Left lung (tissue), 10 donors: Measurements from ENCODE around the gene MAP2. TPM values are rescaled to one million over a fixed set of nuclear protein-coding genes. Genes with fewer than 3 reads are reported as not detected.
"Not testable (repeated sequence)": the region's sequence is repeated elsewhere in the genome, so short reads cannot be mapped to it uniquely, and the experiment has no call there.

Source experiments
- ATAC-seq: fragments of 200-7000 bp; cut with Tn5 transposase; one replicate; pipeline ENCODE4 v1.9.1; 2020; ENCODE audit warnings: moderate library complexity
- DNase-seq, 4 donors: peaks; one replicate each; pipeline ENCODE4 v3.0.0-alpha.2; 2013 to 2020
- H3K27ac ChIP-seq, 2 donors: fragments of 200-600 bp; sonication (generic) in 1 of 2; one replicate each; pipeline versions ENCODE4 v1.5.0 to v1.8.0; 2020 to 2021
- H3K27me3 ChIP-seq, 2 donors: fragments of 200-600 bp; sonication (generic) in 1 of 2; one replicate each; pipeline versions ENCODE4 v1.5.0 to v1.8.0; 2020 to 2021
- H3K36me3 ChIP-seq, 2 donors: fragments of 200-600 bp; sonication (generic) in 1 of 2; one replicate each; pipeline versions ENCODE4 v1.5.0 to v1.8.0; 2020 to 2021
- H3K4me1 ChIP-seq, 2 donors: fragments of 200-600 bp; one replicate each; pipeline ENCODE4 v1.8.0; 2021
- H3K4me3 ChIP-seq, 2 donors: fragments of 200-600 bp; sonication (generic) in 1 of 2; one replicate each; pipeline versions ENCODE4 v1.5.0 to v1.8.0; 2020 to 2021; ENCODE audit warnings: mild to moderate bottlenecking in 1 of 2
- H3K9me3 ChIP-seq, 2 donors: fragments of 200-600 bp; sonication (generic) in 1 of 2; one replicate each; pipeline versions ENCODE4 v1.5.0 to v1.8.0; 2020 to 2021
- intact Hi-C, 2 donors: fragments of 100-400 bp; cut with DNase I; formaldehyde crosslinking; loops; one replicate each; pipeline versions ENCODE4 v1.11.2 to v1.14.2; 2022
- polyA plus RNA-seq, 6 donors: library from polyadenylated mRNA; unstranded; fragments of 120-200 nt; gene quantifications; one replicate each; pipeline ENCODE4 v1.2.1, GENCODE V29; 2013; ENCODE audit not compliant: insufficient read length in 6 of 6
- total RNA-seq, 2 donors: library from RNA; stranded (reverse); fragmentation: NEBNext Ultra II Directional; extraction: Animal tissue kit (Norgen Biotek cat#: 25700); gene quantifications; one replicate each; pipeline ENCODE4 v1.2.1, GENCODE V29; 2021
- TF ChIP-seq, protein P1 (sequence below), 2 donors: fragments of 200-600 bp; sonication (generic) in 1 of 2; IDR thresholded peaks; one replicate each; pipeline versions ENCODE4 v1.5.0 to v1.8.0; 2021; ENCODE audit warnings: antibody characterized with exemption in 2 of 2
- donor health status: DM: no; HTN: yes; CAD: no.
- donor health status: DM: no; HTN: no; CAD: no.

The MAP2 gene
- total and polyA plus RNA-seq, 8 donors = 8.5 to 67.1 (median 11.1) TPM

DNA sequence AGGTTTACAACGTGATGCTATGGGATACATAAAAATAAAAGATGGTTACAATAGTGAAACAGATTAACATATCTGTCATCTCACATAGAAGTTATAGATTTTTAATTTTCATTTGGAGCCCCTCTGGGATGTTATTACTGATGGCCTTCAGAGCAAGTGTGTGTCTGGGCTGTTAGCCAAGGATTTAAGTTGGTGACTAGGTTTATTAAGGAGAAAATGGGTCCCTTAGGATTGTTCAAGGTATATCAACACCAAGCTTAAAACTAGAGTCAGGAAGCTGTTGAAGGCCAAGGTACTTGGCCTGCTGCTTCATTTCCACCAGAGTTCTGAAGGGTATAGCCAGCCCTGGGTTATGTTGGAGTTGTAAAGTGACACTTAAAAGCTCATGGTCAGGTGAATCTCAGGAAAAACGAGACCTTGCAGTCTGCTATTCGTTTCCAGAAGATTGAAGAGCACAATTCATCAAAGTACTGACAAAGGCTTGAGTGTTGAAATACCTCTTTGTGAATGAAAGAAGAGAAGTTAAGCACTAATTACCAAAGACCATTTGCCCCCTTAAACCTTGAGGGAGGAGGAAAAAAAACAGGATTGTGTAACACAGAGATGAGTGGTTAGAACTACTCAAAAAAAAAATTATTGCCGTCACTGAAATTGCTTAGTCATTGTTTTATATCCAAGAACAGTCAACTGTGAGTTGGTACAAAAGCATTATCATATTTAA, 48.4 kb downstream of the MAP2 start:
- DNase-seq = no peak
- Histone ChIP-seq H3K9me3 (no peaks in the 10 kb centered on the region), H3K27ac (peak overlapping the region; percentile 27 to 55), H3K27me3 (no peaks in the 10 kb centered on the region), H3K36me3 (no peaks in the 10 kb centered on the region), H3K4me3 (no peak overlapping the region), H3K4me1 (peaks cover 12 to 25% of the 10 kb centered on the region in 2 donors)
- TF ChIP-seq, protein P1, sequence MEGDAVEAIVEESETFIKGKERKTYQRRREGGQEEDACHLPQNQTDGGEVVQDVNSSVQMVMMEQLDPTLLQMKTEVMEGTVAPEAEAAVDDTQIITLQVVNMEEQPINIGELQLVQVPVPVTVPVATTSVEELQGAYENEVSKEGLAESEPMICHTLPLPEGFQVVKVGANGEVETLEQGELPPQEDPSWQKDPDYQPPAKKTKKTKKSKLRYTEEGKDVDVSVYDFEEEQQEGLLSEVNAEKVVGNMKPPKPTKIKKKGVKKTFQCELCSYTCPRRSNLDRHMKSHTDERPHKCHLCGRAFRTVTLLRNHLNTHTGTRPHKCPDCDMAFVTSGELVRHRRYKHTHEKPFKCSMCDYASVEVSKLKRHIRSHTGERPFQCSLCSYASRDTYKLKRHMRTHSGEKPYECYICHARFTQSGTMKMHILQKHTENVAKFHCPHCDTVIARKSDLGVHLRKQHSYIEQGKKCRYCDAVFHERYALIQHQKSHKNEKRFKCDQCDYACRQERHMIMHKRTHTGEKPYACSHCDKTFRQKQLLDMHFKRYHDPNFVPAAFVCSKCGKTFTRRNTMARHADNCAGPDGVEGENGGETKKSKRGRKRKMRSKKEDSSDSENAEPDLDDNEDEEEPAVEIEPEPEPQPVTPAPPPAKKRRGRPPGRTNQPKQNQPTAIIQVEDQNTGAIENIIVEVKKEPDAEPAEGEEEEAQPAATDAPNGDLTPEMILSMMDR (IDR thresholded peaks at IDR 0.05) = no peak
- intact Hi-C loops = no loop called here
- ATAC-seq = peak; percentile 66

GRCh38 chr2:209472871-209473270, 49.0 kb downstream of the MAP2 start:
- no peak for DNase-seq
- Histone ChIP-seq H3K27ac (peak overlapping the region; percentile 27 to 55), H3K36me3 (no peaks in the 10 kb centered on the region), H3K4me1 (peaks cover 12 to 25% of the 10 kb centered on the region in 2 donors), H3K27me3 (no peaks in the 10 kb centered on the region), H3K4me3 (no peak overlapping the region), H3K9me3 (no peaks in the 10 kb centered on the region)
- TF ChIP-seq, protein P1 (IDR thresholded peaks at IDR 0.05) = no peak
- intact Hi-C loops = no loop called here
- peak; percentile 27 for ATAC-seq

DNA sequence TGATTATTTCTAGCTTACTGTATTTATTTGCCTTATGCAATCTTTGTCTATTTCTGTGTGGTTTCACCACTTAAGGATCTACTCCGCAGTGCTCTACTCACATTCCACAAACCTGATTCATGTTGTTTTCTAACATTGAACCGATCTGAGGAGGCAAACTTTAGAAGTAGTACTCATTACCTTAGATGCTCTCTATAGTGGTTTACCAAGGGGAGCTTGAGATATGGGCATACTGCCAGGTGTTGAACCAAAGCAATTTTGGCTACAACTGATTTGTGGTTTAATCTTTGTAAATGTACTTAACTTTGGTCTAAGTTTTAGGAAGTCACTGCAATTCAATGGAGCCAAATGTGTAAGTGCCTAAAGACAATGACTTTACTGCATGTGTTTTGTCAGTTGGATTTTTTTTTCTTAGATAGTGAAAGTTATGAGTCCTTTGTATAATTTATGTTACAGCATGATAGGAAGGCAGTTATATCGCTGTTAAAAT, 50.1 kb downstream of the MAP2 start:
- H3K4me1 ChIP-seq = peaks cover 12 to 25% of the 10 kb centered on the region in 2 donors
- no peaks in the 10 kb centered on the region for H3K9me3 ChIP-seq
- H3K36me3 ChIP-seq = no peaks in the 10 kb centered on the region
- no peak overlapping the region for H3K4me3 ChIP-seq
- H3K27ac ChIP-seq = peak overlapping the region in 1 of 2 donors; percentile 55
- H3K27me3 ChIP-seq = no peaks in the 10 kb centered on the region
- ATAC-seq (peak; percentile 95), DNase-seq (peak in 2 of 4 donors; percentile 16 to 37)
- intact Hi-C loops = no loop called here
- TF ChIP-seq, protein P1 (IDR thresholded peaks at IDR 0.05) = no peak

DNA sequence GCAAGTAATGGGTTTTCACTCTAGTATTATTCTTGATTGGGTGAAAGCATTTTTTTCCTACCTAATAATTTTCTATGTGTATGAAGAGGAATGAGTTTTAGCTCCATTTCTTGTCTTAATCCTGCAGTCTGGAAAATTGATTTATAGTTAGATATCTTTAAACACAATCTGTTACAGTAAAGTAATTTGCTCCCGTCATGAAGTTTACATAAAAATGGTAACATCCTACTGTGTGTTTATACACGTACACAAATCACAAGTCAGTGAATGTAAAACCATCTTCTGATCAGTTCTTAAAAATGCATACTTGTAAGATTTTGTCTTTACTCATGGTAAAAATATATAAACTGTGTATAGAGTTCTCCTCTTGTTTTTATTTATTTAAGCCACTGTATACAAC, 51.1 kb downstream of the MAP2 start:
- DNase-seq (no peak), ATAC-seq (no peak)
- intact Hi-C loops = no loop called here
- no peaks in the 10 kb centered on the region for H3K27me3 ChIP-seq
- peaks cover 12 to 25% of the 10 kb centered on the region in 2 donors for H3K4me1 ChIP-seq
- H3K27ac ChIP-seq = no peak overlapping the region
- no peak overlapping the region for H3K4me3 ChIP-seq
- H3K36me3 ChIP-seq = no peaks in the 10 kb centered on the region
- TF ChIP-seq, protein P1 (IDR thresholded peaks at IDR 0.05) = no peak
- no peaks in the 10 kb centered on the region for H3K9me3 ChIP-seq

- H3K4me3 ChIP-seq = no peak overlapping the region
- TF ChIP-seq, protein P1 (IDR thresholded peaks at IDR 0.05) = no peak
- peaks cover 12 to 25% of the 10 kb centered on the region in 2 donors for H3K4me1 ChIP-seq
- H3K27ac ChIP-seq = no peak overlapping the region
- peak in 2 of 4 donors; percentile 7 to 33 for DNase-seq
- intact Hi-C loops = no loop called here
- no peak for ATAC-seq
- no peaks in the 10 kb centered on the region for H3K27me3 ChIP-seq
- no peaks in the 10 kb centered on the region for H3K36me3 ChIP-seq
- H3K9me3 ChIP-seq = no peaks in the 10 kb centered on the region
These were observed 52.7 kb downstream of the MAP2 start for GRCh38 chr2:209476367-209477208.

DNA sequence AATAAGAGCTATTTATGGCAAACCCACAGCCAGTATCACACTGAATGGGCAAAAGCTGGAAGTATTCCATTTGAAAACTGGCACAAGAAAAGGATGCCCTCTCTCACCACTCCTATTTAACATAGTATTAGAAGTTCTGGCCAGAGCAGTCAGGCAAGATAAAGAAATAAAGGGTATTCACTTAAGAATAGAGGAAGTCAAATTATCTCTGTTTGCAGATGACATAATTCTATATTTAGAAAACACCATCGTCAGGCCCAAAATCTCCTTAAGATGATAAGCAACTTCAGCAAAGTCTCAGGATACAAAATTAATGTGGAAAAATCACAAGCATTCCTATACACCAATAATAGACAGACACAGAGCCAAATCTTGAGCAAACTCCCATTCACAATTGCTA, 68.4 kb downstream of the MAP2 start:
- H3K36me3 ChIP-seq, H3K4me3 ChIP-seq, H3K9me3 ChIP-seq, H3K27ac ChIP-seq, intact Hi-C loops, ATAC-seq, H3K27me3 ChIP-seq, DNase-seq: not testable (repeated sequence)
- peaks cover 9 to 13% of the 10 kb centered on the region in 2 donors for H3K4me1 ChIP-seq

GRCh38 chr2:209495068-209495620, 71.3 kb downstream of the MAP2 start:
- H3K36me3 ChIP-seq, ATAC-seq, H3K4me3 ChIP-seq, H3K9me3 ChIP-seq, H3K27me3 ChIP-seq, intact Hi-C loops: not testable (repeated sequence)
- H3K27ac ChIP-seq = peak overlapping the region; percentile 64 to 73
- H3K4me1 ChIP-seq = peaks cover 9 to 13% of the 10 kb centered on the region in 2 donors
- DNase-seq = peak in 1 of 4 donors; percentile 49
